ENCODE measurements around the gene DPP4.

Gene DPP4

DNA sequence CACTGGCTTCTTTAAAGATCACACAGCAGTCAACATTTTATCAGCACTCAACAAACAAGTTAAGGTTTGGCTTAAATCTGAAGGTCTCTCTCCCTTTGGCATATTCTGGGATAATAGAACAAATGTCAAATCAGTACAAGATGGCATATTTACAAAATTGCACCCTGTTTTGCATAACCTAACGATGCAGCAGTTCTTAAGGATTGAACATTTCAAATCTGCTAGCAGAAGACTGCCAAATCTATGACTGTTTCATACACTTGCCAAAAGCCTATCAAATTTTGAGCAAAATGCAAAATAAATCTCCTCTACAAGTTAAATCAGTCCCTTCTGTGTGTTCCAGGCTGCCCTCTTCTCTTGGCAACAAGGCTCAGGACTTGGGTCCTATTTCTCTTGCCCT is 73.6 kb downstream of the DPP4 start:
- Histone ChIP-seq H3K9me3 (no peaks in the 10 kb centered on the region), H3K27ac (no peak overlapping the region), H3K4me1 (ENCODE audit: control insufficient read depth in 1 of 2, insufficient read depth in 1 of 2, low read depth in 1 of 2, low read length in 1 of 2) (no peaks in the 10 kb centered on the region), H3K4me3 (ENCODE audit: low read depth in 1 of 2, low read length in 1 of 2) (no peak overlapping the region), H3K36me3 (no peaks in the 10 kb centered on the region), H3K27me3 (peaks cover 12% of the 10 kb centered on the region)
- TF ChIP-seq, protein P1, sequence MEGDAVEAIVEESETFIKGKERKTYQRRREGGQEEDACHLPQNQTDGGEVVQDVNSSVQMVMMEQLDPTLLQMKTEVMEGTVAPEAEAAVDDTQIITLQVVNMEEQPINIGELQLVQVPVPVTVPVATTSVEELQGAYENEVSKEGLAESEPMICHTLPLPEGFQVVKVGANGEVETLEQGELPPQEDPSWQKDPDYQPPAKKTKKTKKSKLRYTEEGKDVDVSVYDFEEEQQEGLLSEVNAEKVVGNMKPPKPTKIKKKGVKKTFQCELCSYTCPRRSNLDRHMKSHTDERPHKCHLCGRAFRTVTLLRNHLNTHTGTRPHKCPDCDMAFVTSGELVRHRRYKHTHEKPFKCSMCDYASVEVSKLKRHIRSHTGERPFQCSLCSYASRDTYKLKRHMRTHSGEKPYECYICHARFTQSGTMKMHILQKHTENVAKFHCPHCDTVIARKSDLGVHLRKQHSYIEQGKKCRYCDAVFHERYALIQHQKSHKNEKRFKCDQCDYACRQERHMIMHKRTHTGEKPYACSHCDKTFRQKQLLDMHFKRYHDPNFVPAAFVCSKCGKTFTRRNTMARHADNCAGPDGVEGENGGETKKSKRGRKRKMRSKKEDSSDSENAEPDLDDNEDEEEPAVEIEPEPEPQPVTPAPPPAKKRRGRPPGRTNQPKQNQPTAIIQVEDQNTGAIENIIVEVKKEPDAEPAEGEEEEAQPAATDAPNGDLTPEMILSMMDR (IDR thresholded peaks at IDR 0.05): no peak

DNA sequence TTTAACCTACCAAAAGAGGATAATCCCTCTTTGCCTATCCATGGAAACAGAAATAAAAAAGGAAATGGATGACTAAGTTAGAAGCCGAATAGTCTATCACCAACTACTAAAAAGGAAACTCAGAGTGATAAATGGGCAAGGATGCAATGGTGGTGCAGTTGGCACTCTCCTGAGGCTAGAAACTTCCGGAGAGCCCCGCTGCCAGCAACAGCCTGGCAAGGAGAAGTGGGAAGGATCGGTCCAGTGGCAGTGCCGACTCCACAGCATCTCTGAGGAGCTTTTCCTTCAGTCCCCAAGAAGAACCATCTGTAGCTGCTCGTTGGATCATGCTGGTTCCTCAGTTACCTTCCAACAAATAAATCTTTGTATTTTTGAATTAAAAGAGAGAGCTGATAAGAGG is 74.7 kb downstream of the DPP4 start:
- Histone ChIP-seq H3K36me3 (no peaks in the 10 kb centered on the region), H3K4me1 (ENCODE audit: control insufficient read depth in 1 of 2, insufficient read depth in 1 of 2, low read depth in 1 of 2, low read length in 1 of 2) (no peaks in the 10 kb centered on the region)

DNA sequence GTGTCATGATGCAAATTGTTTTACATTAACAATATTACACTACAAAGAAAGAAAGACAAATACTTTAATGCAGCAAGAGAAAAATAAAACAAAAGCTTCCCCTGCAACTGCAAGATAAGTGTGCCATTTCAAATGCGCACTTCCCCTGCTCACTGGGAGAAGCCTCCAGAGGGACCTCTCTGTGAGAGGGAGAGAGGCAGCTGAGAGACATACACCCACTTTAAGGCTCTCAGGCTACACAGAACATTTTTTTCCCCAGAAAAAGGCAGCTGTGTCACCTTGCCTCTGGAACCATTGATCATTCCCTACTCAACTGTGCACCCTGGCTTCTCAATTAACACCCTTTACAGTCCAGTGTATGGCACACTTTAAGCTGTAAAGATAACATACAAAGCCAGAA is 75.2 kb downstream of the DPP4 start:
- H3K4me1 ChIP-seq (ENCODE audit: control insufficient read depth in 1 of 2, insufficient read depth in 1 of 2, low read depth in 1 of 2, low read length in 1 of 2): no peaks in the 10 kb centered on the region
- H3K27ac ChIP-seq: no peak overlapping the region
- no peaks in the 10 kb centered on the region for H3K9me3 ChIP-seq
- no peaks in the 10 kb centered on the region for H3K36me3 ChIP-seq
- H3K4me3 ChIP-seq (ENCODE audit: low read depth in 1 of 2, low read length in 1 of 2): no peak overlapping the region
- TF ChIP-seq, protein P1 (IDR thresholded peaks at IDR 0.05): no peak
- H3K27me3 ChIP-seq: peaks cover 27% of the 10 kb centered on the region

More for the DNA sequence above, 74.7 kb downstream of the DPP4 start:
- H3K9me3 ChIP-seq: no peaks in the 10 kb centered on the region
- no peak overlapping the region for H3K27ac ChIP-seq
- TF ChIP-seq, protein P1 (IDR thresholded peaks at IDR 0.05): no peak
- H3K27me3 ChIP-seq: peaks cover 23% of the 10 kb centered on the region
- no peak overlapping the region for H3K4me3 ChIP-seq (ENCODE audit: low read depth in 1 of 2, low read length in 1 of 2)

DNA sequence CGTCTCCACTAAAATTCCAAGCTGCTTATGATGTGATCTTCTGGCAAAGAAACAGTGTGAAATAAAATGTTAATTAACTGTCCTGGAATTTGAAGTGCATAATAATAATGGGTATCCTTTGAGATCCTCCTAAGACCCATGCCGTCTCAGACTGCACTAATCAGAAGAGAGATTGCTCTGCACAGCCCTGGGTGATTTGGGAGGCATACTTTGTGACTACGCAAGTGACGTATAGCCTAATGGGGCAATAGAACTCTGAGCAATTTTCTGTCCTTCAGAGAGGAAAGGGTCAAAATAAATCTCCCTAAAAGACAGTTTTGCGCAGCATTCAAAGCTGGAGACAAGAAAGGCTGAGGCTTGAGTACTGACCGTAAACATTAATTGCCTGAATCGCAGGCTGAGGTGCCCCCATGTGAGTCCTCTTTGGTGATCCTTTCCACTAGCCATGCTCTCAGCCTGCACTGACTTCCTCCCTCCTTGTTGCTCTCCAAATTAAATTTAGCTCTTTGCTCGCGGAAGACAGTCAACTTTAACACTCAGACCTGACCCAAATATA is 76.0 kb downstream of the DPP4 start:
- H3K27ac ChIP-seq: no peak overlapping the region
- no peak overlapping the region for H3K4me3 ChIP-seq (ENCODE audit: low read depth in 1 of 2, low read length in 1 of 2)
- peaks cover 36% of the 10 kb centered on the region for H3K27me3 ChIP-seq
- TF ChIP-seq, protein P1 (IDR thresholded peaks at IDR 0.05): no peak
- H3K9me3 ChIP-seq: no peaks in the 10 kb centered on the region
- no peaks in the 10 kb centered on the region for H3K36me3 ChIP-seq
- H3K4me1 ChIP-seq (ENCODE audit: control insufficient read depth in 1 of 2, insufficient read depth in 1 of 2, low read depth in 1 of 2, low read length in 1 of 2): no peaks in the 10 kb centered on the region

DNA sequence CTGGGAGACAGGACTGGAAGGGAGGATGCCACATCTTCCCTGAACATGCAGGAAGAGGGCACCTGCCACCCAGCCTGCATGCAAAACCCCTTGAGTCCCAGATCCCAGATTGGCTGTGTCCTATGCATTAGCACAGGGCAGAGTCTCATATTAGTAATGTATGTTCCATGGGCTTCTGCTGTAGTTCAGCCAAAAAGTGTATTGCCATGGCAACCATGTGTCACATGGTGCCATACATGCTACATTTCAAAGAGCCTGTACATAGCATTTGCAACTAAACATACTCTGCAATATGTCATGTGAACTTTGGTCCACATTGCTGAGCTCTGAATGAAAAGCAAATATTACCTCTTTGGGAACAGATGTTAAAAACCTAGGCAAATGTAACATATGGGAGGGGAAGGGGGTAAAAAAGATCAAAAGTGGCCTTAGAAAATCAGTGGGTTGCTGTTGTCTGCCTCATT is 78.4 kb downstream of the DPP4 start:
- Histone ChIP-seq H3K27ac (no peak overlapping the region), H3K27me3 (peaks cover 46% of the 10 kb centered on the region), H3K4me1 (ENCODE audit: control insufficient read depth in 1 of 2, insufficient read depth in 1 of 2, low read depth in 1 of 2, low read length in 1 of 2) (no peaks in the 10 kb centered on the region), H3K4me3 (ENCODE audit: low read depth in 1 of 2, low read length in 1 of 2) (no peak overlapping the region), H3K36me3 (no peaks in the 10 kb centered on the region), H3K9me3 (no peaks in the 10 kb centered on the region)
- TF ChIP-seq, protein P1 (IDR thresholded peaks at IDR 0.05): no peak

Data from neutrophil (primary cell).